Naive thymus-derived CD4-positive, alpha-beta T cell (primary cell): Measurements from ENCODE around the gene ISM2. TPM values are rescaled to one million over a fixed set of nuclear protein-coding genes. Genes with fewer than 3 reads are reported as not detected.

Source experiments
- ATAC-seq: fragments of 150-1000 bp; cut with Tn5 transposase; 2 replicates; pipeline ENCODE4 v1.10.0; 2021; ENCODE audit warnings: mild to moderate bottlenecking, moderate library complexity
- CTCF ChIA-PET: fragments of 350-600 bp; sonication (Branson Sonifier 250); formaldehyde crosslinking; loops from one replicate; lab custom pipeline; 2021; ENCODE audit warnings: antibody characterized with exemption; lab: Charles Lee
- POLR2A ChIA-PET: fragments of 350-600 bp; sonication (Branson Sonifier 250); formaldehyde crosslinking; loops from one replicate; lab custom pipeline; 2021; ENCODE audit warnings: antibody characterized with exemption, inconsistent platforms; lab: Charles Lee
- DNase-seq, 9 donors: peaks; one replicate each; pipeline versions ENCODE4 v3.0.0 to v3.0.0-alpha.2; 2020 to 2022; ENCODE audit warnings: mixed read lengths in 1 of 9
- H3K27ac ChIP-seq: one replicate; pipeline ENCODE4 v1.7.0; 2013; ENCODE audit warnings: mild to moderate bottlenecking, low read depth, low read length, moderate library complexity
- H3K27me3 ChIP-seq, 2 donors: one replicate each; pipeline ENCODE4 v1.7.0; 2013; ENCODE audit warnings: low read length in 2 of 2, mild to moderate bottlenecking in 2 of 2, moderate library complexity in 2 of 2; ENCODE audit not compliant: control insufficient read depth in 2 of 2, insufficient read depth in 2 of 2
- H3K36me3 ChIP-seq, 3 experiments: 1 replicate in 2 of 3; 2 replicates in 1 of 3; pipeline ENCODE4 v1.7.0; 2013; ENCODE audit warnings: low read length in 3 of 3, mild to moderate bottlenecking in 3 of 3, moderate library complexity in 1 of 3; ENCODE audit not compliant: insufficient read depth in 3 of 3, control insufficient read depth in 2 of 3
- H3K4me1 ChIP-seq, 2 donors: one replicate each; pipeline ENCODE4 v1.7.0; 2013; ENCODE audit warnings: low read length in 2 of 2, mild to moderate bottlenecking in 2 of 2, moderate library complexity in 1 of 2; ENCODE audit not compliant: control insufficient read depth in 2 of 2, insufficient read depth in 2 of 2
- H3K4me3 ChIP-seq: 2 replicates; pipeline ENCODE4 v1.7.0; 2013; ENCODE audit warnings: mild to moderate bottlenecking, low read length
- H3K9me3 ChIP-seq, 3 experiments: 1 replicate in 2 of 3; 2 replicates in 1 of 3; pipeline ENCODE4 v1.7.0; 2013; ENCODE audit warnings: low read length in 3 of 3; ENCODE audit not compliant: control insufficient read depth in 2 of 3
- H3K27ac Mint-ChIP-seq, 9 donors: one replicate each; pipeline ENCODE4 v1.8.0; 2020 to 2022; ENCODE audit warnings: mixed read lengths in 9 of 9, mild to moderate bottlenecking in 8 of 9, moderate library complexity in 5 of 9, inconsistent platforms in 2 of 9
- H3K27me3 Mint-ChIP-seq, 5 donors: one replicate each; pipeline ENCODE4 v1.8.0; 2021 to 2022; ENCODE audit warnings: mixed read lengths in 5 of 5, mild to moderate bottlenecking in 1 of 5
- H3K36me3 Mint-ChIP-seq, 5 donors: one replicate each; pipeline ENCODE4 v1.8.0; 2020 to 2022; ENCODE audit warnings: mixed read lengths in 5 of 5, mild to moderate bottlenecking in 3 of 5, inconsistent platforms in 1 of 5
- H3K4me1 Mint-ChIP-seq, 7 donors: one replicate each; pipeline ENCODE4 v1.8.0; 2020 to 2022; ENCODE audit warnings: mixed read lengths in 7 of 7, mild to moderate bottlenecking in 3 of 7, inconsistent platforms in 1 of 7
- H3K4me3 Mint-ChIP-seq, 10 donors: one replicate each; pipeline ENCODE4 v1.8.0; 2020 to 2022; ENCODE audit warnings: mild to moderate bottlenecking in 10 of 10, mixed read lengths in 10 of 10, moderate library complexity in 6 of 10, inconsistent platforms in 2 of 10
- H3K9me3 Mint-ChIP-seq, 11 donors: one replicate each; pipeline ENCODE4 v1.8.0; 2020 to 2022; ENCODE audit warnings: mixed read lengths in 11 of 11, mild to moderate bottlenecking in 4 of 11, inconsistent platforms in 1 of 11, moderate library complexity in 1 of 11
- intact Hi-C, 2 donors: fragments of 100-400 bp; cut with micrococcal nuclease; formaldehyde crosslinking; loops; one replicate each; pipeline ENCODE4 v1.15.1; 2023
- polyA plus RNA-seq, 2 donors: library from polyadenylated mRNA; unstranded; fragments of 300-500 nt; fragmentation: Illumina TruSeq; gene quantifications; one replicate each; pipeline ENCODE4 v1.2.3, GENCODE V29; 2021
- total RNA-seq, 6 experiments: library from RNA in 5 of 6; stranded (reverse) in 5 of 6; gene quantifications; 1 replicate in 5 of 6; 2 replicates in 1 of 6; pipeline ENCODE4 v1.2.3 and lab custom pipeline; 2021 to 2026

Gene ISM2
- total and polyA plus RNA-seq, 7 experiments from 2014 or later: not detected

- ATAC-seq (no peak), DNase-seq (no peak)
- H3K36me3 Mint-ChIP-seq: no peaks in the 10 kb centered on the region
- H3K4me1 Mint-ChIP-seq: peaks cover 0 to 2% (median 0%) of the 10 kb centered on the region in 7 donors
- H3K4me1 ChIP-seq: no peaks in the 10 kb centered on the region
- H3K27me3 ChIP-seq: no peaks in the 10 kb centered on the region
- ChIA-PET POLR2A (no interaction called here), CTCF (no interaction called here)
- no peaks in the 10 kb centered on the region for H3K9me3 ChIP-seq
- no peak overlapping the region for H3K27ac Mint-ChIP-seq
- no peak overlapping the region for H3K4me3 ChIP-seq
- no peak overlapping the region for H3K4me3 Mint-ChIP-seq
- H3K36me3 ChIP-seq: no peaks in the 10 kb centered on the region
- no peak overlapping the region for H3K27ac ChIP-seq
- H3K27me3 Mint-ChIP-seq: no peaks in the 10 kb centered on the region
- intact Hi-C loops: no loop called here
- H3K9me3 Mint-ChIP-seq: no peaks in the 10 kb centered on the region
Measured at GRCh38 chr14:77475432-77476115, 23.0 kb downstream of the ISM2 start.

DNA sequence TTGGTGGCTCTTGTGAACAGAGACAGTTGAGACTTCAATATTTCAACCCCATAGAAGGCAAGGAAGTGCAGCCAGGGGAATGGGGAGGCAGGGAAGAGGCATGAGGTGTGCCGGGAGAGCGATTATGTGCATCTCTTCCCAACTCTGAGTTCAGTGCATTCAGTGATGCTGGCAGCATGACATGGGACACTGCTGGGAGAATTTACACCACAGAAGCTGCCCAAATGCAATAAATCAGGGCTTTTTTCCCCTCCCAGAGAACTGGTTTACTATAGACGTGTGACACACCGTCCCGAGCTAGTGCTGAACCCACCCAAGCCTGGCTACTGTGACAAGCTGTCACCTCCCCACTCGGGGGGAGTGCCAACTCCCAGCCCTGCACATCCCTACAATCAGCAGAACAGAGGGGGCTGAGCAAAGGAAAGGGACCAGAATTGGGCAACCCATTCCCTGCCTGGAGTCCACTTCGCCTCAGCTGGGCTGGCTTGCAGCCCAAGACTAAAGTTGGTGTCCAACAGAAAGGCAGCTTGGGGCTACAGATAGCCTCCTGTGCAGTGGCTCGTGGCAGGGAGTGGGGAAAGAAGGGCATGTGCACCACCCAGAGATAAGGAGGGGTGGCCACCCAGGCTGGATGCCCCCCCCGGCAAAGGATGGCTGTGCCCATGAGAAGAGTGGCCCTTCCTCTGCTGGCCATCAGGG is 24.0 kb downstream of the ISM2 start:
- no peaks in the 10 kb centered on the region for H3K27me3 ChIP-seq
- Mint-ChIP-seq H3K27ac (no peak overlapping the region), H3K27me3 (no peaks in the 10 kb centered on the region), H3K9me3 (no peaks in the 10 kb centered on the region), H3K4me1 (peaks cover 0 to 2% (median 0%) of the 10 kb centered on the region in 7 donors), H3K36me3 (peaks cover 0 to 2% (median 0%) of the 10 kb centered on the region in 5 donors), H3K4me3 (no peak overlapping the region)
- H3K36me3 ChIP-seq: peaks cover 0 to 1% (median 0%) of the 10 kb centered on the region in 3 experiments
- intact Hi-C loops: no loop called here
- no peak for DNase-seq
- no peak overlapping the region for H3K4me3 ChIP-seq
- no peaks in the 10 kb centered on the region for H3K4me1 ChIP-seq
- H3K9me3 ChIP-seq: no peaks in the 10 kb centered on the region
- no peak overlapping the region for H3K27ac ChIP-seq
- POLR2A ChIA-PET: no interaction called here
- no peak for ATAC-seq
- CTCF ChIA-PET: no interaction called here

DNA sequence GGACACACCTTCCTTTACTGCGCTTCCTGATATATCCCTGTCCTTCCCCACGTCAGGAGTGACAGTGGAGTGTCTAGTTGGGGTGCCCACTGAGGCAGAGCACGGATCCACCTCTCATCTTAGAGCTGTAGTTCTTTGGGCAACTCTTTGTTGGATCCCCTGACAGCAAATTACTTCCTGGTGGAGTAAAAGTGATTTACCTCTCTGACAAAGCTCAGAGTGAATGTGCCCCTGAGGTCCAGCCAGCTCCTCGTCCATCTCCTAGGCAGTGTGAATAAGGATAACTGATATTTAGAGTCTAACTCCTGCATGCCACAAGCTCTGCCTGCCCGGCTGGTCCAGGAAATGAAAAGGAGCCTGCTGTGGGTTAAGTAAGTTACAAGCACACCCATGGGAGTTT is 24.7 kb downstream of the ISM2 start:
- Histone ChIP-seq H3K4me3 (no peak overlapping the region), H3K36me3 (peaks cover 0 to 8% (median 0%) of the 10 kb centered on the region in 3 experiments), H3K4me1 (no peaks in the 10 kb centered on the region), H3K9me3 (no peaks in the 10 kb centered on the region), H3K27me3 (no peaks in the 10 kb centered on the region), H3K27ac (no peak overlapping the region)
- DNase-seq (no peak), ATAC-seq (no peak)
- Mint-ChIP-seq H3K4me1 (peaks cover 0 to 2% (median 0%) of the 10 kb centered on the region in 7 donors), H3K9me3 (no peaks in the 10 kb centered on the region), H3K27ac (no peak overlapping the region), H3K27me3 (no peaks in the 10 kb centered on the region), H3K4me3 (no peak overlapping the region), H3K36me3 (peaks cover under 1 to 9% (median 4%) of the 10 kb centered on the region in 5 donors)
- ChIA-PET POLR2A (no interaction called here), CTCF (no interaction called here)
- intact Hi-C loops: no loop called here

DNA sequence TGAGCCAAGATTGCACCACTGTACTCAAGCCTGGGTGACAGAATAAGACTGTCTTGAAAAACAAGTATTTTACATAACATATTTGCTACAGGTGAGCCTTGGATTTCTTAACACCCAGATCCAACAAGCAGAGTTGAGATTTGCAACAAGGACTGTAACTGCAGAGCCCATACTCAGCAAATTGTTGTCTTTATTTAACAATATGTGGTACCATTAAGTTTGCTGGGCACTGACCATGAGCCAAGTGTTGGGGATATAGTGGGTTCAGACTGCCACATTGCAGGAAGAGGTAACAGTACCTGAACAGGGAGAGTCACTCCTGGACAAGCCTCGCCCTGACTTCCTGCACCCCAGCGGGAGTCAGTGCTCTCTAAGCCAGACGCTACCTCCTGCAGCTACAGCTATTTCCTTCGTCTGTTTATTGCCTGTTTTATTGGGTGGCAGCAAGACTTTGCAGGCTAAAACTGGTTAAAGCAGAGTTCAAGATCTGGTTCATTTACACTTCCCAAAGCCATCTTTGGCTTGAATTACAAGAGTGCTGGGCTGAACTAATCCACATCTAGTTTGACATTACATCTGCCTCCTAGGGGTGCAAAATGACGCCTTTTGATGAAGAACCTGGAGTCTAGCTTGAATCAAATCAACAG is 28.3 kb downstream of the ISM2 start:
- H3K27ac ChIP-seq: no peak overlapping the region
- ATAC-seq (no peak), DNase-seq (no peak)
- Mint-ChIP-seq H3K27me3 (no peaks in the 10 kb centered on the region), H3K4me3 (no peak overlapping the region), H3K4me1 (peaks cover 0 to 2% (median 0%) of the 10 kb centered on the region in 7 donors), H3K27ac (no peak overlapping the region), H3K9me3 (no peaks in the 10 kb centered on the region), H3K36me3 (peaks cover 7 to 28% (median 14%) of the 10 kb centered on the region in 5 donors)
- no peaks in the 10 kb centered on the region for H3K27me3 ChIP-seq
- peaks cover 13 to 42% (median 14%) of the 10 kb centered on the region in 3 experiments for H3K36me3 ChIP-seq
- H3K9me3 ChIP-seq: no peaks in the 10 kb centered on the region
- intact Hi-C loops: no loop called here
- ChIA-PET POLR2A (no interaction called here), CTCF (interaction anchor here (0.6 kb wide), 1 partner anchor 144 kb away, joined by 4 read pairs; no protein-coding TSS in a partner anchor)
- H3K4me3 ChIP-seq: no peak overlapping the region
- no peaks in the 10 kb centered on the region for H3K4me1 ChIP-seq

- H3K9me3 ChIP-seq: no peaks in the 10 kb centered on the region
- no peak overlapping the region for H3K4me3 ChIP-seq
- POLR2A ChIA-PET: no interaction called here
- ATAC-seq (no peak), DNase-seq (no peak)
- H3K36me3 Mint-ChIP-seq: peaks cover 10 to 36% (median 17%) of the 10 kb centered on the region in 5 donors
- no peak overlapping the region for H3K4me3 Mint-ChIP-seq
- H3K4me1 ChIP-seq: no peaks in the 10 kb centered on the region
- H3K36me3 ChIP-seq: peaks cover 13 to 50% (median 16%) of the 10 kb centered on the region in 3 experiments
- no peaks in the 10 kb centered on the region for H3K27me3 Mint-ChIP-seq
- intact Hi-C loops: no loop called here
- CTCF ChIA-PET: no interaction called here
- no peaks in the 10 kb centered on the region for H3K27me3 ChIP-seq
- no peak overlapping the region for H3K27ac ChIP-seq
- H3K4me1 Mint-ChIP-seq: peaks cover 0 to 2% (median 0%) of the 10 kb centered on the region in 7 donors
- H3K27ac Mint-ChIP-seq: peak overlapping the region in 1 of 9 donors; percentile 32
- no peaks in the 10 kb centered on the region for H3K9me3 Mint-ChIP-seq
Measured at GRCh38 chr14:77469539-77469938, 29.1 kb downstream of the ISM2 start.

- ATAC-seq: no peak
- no peaks in the 10 kb centered on the region for H3K4me1 ChIP-seq
- CTCF ChIA-PET: no interaction called here
- H3K9me3 Mint-ChIP-seq: no peaks in the 10 kb centered on the region
- H3K9me3 ChIP-seq: no peaks in the 10 kb centered on the region
- no peak overlapping the region for H3K27ac ChIP-seq
- H3K36me3 Mint-ChIP-seq: peaks cover 10 to 39% (median 17%) of the 10 kb centered on the region in 5 donors
- no peak overlapping the region for H3K4me3 Mint-ChIP-seq
- DNase-seq: no peak
- peaks cover 13 to 55% (median 16%) of the 10 kb centered on the region in 3 experiments for H3K36me3 ChIP-seq
- H3K27me3 Mint-ChIP-seq: no peaks in the 10 kb centered on the region
- H3K4me1 Mint-ChIP-seq: no peaks in the 10 kb centered on the region
- H3K27me3 ChIP-seq: no peaks in the 10 kb centered on the region
- intact Hi-C loops: no loop called here
- POLR2A ChIA-PET: no interaction called here
- H3K27ac Mint-ChIP-seq: peak overlapping the region in 1 of 9 donors; percentile 46
- no peak overlapping the region for H3K4me3 ChIP-seq
Measured at GRCh38 chr14:77469067-77469505, 29.5 kb downstream of the ISM2 start.
